Activated CD4-positive, CD25-positive, alpha-beta regulatory T cell treated with anti-CD3 and anti-CD28 coated beads, Interleukin-2, amount 50 U/mL, for 24 hours (primary cell): ENCODE data around the gene KCNJ4.

ENCODE experiments used
- ATAC-seq, 2 donors: fragments of 150-1000 bp; cut with Tn5 transposase; one replicate each; pipeline ENCODE4 v1.10.0; 2021; ENCODE audit warnings: mild to moderate bottlenecking in 1 of 2, moderate library complexity in 1 of 2

KCNJ4 gene

GRCh38 chr22:38455076-38455529, at the start of gene KCNJ4:
Gene KCNJ4, minus strand, starts transcription at chr22:38455199. Its CDS starts 27,067 bp downstream, at chr22:38428132.
- ATAC-seq = no peak

- ATAC-seq = no peak
These were observed 48.0 kb upstream of the KCNJ4 start for GRCh38 chr22:38503021-38503420.

- no peak for ATAC-seq
These were observed 47.0 kb upstream of the KCNJ4 start for GRCh38 chr22:38501797-38502672.

GRCh38 chr22:38497869-38498268, 42.9 kb upstream of the KCNJ4 start:
- ATAC-seq = peak; percentile 85 to 89

- ATAC-seq = no peak
These were observed 39.9 kb upstream of the KCNJ4 start for GRCh38 chr22:38494939-38495338.

- ATAC-seq = no peak
These were observed 39.5 kb upstream of the KCNJ4 start for GRCh38 chr22:38494498-38494897.

- ATAC-seq = no peak
These were observed 36.8 kb upstream of the KCNJ4 start for GRCh38 chr22:38491707-38492348.

- no peak for ATAC-seq
These were observed 35.9 kb upstream of the KCNJ4 start for GRCh38 chr22:38490915-38491314.

GRCh38 chr22:38490475-38490874, 35.5 kb upstream of the KCNJ4 start:
- peak; percentile 32 to 51 for ATAC-seq

- ATAC-seq = no peak
These were observed 34.7 kb upstream of the KCNJ4 start for GRCh38 chr22:38489561-38490145.

GRCh38 chr22:38489142-38489541, 34.1 kb upstream of the KCNJ4 start:
- ATAC-seq = no peak

GRCh38 chr22:38487946-38488345, 32.9 kb upstream of the KCNJ4 start:
- ATAC-seq = peak; percentile 38 to 65

GRCh38 chr22:38485783-38486182, 30.8 kb upstream of the KCNJ4 start:
- no peak for ATAC-seq

GRCh38 chr22:38484244-38484643, 29.2 kb upstream of the KCNJ4 start:
- ATAC-seq = no peak

GRCh38 chr22:38482662-38483308, 27.8 kb upstream of the KCNJ4 start:
- ATAC-seq = no peak

- ATAC-seq = no peak
These were observed 26.9 kb upstream of the KCNJ4 start for GRCh38 chr22:38481871-38482332.

GRCh38 chr22:38481162-38481870, 26.3 kb upstream of the KCNJ4 start:
- ATAC-seq = no peak

GRCh38 chr22:38479096-38479837, 24.3 kb upstream of the KCNJ4 start:
- ATAC-seq = no peak

GRCh38 chr22:38477585-38477984, 22.6 kb upstream of the KCNJ4 start:
- no peak for ATAC-seq

GRCh38 chr22:38474003-38474607, 19.1 kb upstream of the KCNJ4 start:
- ATAC-seq = peak in 1 of 2 donors; percentile 10

- ATAC-seq = no peak
These were observed 16.2 kb upstream of the KCNJ4 start for GRCh38 chr22:38471237-38471636.
